GM12872 (cell line): ENCODE measurements around the gene SP6.

Experiments used
- TF ChIP-seq, protein P1 (sequence below): IDR thresholded peaks from 3 replicates; pipeline ENCODE4 v1.5.1; 2011; ENCODE audit warnings: low read depth, mild to moderate bottlenecking, low read length, moderate library complexity; ENCODE audit not compliant: insufficient read depth

Gene SP6

DNA sequence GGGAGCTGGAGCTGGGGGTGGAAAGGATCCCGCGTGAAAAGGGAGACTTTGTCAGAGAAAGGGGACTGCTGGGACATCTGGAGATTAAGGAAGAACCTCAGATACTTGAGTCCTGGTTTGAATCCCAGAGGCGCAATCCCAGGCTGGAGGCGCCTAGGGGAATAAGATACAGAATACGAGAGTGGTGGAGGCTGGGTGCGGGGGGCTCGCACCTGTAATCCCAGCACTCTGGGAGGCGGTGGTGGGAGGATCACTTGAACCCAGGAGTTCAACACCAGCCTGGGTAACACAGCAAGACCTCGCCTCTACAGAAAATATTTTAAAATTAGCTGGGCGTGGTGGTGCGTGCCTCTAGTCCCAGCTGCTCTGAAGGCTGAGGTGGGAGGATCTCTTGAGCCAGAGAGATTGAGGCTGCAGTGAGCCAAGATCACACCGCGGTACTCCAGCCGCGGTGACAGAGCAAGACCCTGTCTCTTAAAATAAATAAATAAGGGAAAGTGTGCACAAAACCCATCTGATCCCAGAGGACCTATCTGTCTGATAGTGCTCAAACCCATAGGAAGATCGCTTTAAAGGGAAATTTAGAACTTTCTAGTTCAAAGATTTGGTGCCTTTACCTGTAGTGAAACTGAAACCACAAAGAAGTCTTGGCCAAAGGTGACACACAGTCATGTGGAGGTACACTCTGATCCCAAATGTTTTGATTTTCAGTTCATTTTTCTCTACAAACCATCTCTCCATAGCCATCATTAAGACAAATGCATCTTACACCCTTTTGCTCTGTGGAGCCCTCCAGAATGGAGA, 9.3 kb downstream of the SP6 start:
- TF ChIP-seq, protein P1, sequence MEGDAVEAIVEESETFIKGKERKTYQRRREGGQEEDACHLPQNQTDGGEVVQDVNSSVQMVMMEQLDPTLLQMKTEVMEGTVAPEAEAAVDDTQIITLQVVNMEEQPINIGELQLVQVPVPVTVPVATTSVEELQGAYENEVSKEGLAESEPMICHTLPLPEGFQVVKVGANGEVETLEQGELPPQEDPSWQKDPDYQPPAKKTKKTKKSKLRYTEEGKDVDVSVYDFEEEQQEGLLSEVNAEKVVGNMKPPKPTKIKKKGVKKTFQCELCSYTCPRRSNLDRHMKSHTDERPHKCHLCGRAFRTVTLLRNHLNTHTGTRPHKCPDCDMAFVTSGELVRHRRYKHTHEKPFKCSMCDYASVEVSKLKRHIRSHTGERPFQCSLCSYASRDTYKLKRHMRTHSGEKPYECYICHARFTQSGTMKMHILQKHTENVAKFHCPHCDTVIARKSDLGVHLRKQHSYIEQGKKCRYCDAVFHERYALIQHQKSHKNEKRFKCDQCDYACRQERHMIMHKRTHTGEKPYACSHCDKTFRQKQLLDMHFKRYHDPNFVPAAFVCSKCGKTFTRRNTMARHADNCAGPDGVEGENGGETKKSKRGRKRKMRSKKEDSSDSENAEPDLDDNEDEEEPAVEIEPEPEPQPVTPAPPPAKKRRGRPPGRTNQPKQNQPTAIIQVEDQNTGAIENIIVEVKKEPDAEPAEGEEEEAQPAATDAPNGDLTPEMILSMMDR: no peak

DNA sequence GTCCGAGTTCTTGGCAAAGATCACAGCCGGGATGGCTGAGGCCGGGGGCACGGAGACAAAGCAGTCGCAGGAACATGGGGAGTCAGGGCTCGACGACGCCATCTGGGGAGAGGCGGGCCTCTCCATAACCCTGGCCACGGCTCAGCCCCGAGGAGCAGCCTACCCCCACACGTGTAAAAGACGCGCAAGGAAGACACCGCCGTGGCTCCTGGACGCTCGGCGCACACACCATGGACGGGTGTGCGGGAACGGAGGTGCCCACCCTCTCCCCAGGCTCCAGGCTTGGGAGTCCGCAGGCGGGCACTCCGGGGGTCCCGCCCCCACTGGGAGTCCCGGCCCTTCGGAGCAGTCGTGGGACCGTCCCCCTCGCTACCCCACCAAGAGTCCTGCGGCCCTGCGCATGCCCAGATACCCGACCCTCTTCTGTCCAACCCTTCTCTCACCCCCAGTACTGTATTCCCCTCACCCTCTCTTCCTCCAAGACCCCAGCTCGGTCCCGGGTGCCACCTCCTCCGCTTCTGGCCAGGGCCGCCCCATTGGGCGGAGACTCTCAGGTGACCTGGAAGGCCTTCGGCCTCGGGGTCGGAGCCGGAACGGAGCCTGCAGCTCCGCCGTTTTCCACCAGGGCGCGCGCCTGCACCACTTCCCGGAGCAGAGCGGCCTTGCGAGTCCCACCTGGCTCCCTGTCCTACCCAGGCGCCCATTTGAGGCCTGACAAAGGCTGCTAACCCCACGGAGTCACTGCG, 10.0 kb downstream of the SP6 start, which contains the start of gene SCRN2:
TSS of gene SCRN2 (minus strand) at position 532 of the 746 bp plus-strand sequence. CDS start at position 102, 430 bp downstream.
- TF ChIP-seq, protein P1: peak; percentile 96

DNA sequence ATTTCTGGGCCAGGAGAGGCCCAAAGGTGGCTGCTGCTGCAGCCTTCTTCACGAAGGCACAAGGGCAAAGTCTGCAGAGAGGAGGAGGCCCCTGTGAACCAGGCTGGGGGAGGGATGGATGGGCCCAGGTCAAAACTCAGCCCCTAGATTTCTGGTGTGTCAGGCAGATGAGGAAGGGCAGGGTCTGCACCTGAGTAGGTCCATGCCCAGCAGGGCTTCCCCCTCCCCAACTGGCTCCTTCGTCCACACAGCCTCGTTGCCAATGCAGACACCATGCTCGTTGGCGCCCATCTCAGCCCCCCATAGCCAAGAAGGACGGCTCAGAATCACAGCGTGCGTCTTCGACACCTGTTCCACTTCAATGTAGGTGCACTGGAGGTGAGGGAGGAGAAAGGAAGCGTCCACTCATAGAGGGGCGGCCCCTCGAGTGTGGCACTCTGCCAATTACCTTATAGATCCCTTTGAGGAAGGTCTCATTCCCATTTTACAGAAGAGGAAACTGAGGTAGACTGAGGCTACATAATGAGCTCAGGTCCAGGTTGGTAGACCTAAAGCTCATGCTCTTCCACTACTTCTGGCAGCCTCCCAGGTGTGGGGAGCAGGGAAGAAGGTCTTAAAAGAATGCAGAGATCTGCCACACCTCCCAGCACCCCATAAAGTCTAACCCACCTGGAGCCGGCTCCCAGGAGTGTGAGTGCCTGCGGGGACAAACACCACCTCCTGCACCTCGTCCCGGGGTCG, 10.8 kb downstream of the SP6 start:
- TF ChIP-seq, protein P1: no peak

DNA sequence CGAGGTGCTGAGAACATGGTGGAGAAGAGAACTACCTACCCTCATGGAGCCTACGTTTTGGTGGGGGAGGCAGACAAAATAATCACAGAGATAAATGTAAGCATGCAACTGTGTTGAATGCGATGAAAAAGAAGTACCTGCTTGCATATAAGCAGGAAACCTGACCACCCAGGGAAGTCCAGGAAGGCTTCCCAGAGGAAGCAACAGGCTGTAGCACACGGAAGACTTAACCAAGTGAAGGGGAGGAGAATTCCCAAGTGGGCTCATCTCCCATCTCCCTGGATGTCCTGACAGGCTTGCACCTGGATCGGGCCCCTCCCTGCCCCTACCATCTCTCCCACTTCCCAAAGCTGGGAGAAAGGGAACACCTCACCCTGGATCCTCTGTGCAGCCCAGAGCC, 11.9 kb downstream of the SP6 start:
- TF ChIP-seq, protein P1: no peak

DNA sequence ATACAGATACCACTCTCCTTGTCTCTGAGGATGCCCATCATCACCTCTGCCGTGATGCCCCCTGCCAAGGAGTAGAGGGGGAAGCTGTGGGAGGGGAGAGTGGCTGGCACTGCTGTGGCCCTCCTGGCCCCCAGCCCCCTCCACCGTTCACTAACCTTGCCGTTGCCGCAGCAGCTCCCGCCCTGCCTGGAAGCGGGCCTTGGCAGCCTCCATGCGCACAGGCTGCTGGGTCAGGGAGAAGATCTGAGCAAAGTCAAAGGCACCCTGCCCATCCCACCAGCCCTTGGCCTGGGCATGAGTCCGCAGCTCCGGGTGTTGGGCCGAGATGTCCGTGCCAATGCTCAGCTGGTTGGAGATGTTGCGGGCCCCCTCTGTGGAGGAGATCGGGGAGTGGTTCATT, 12.3 kb downstream of the SP6 start:
- TF ChIP-seq, protein P1: no peak

DNA sequence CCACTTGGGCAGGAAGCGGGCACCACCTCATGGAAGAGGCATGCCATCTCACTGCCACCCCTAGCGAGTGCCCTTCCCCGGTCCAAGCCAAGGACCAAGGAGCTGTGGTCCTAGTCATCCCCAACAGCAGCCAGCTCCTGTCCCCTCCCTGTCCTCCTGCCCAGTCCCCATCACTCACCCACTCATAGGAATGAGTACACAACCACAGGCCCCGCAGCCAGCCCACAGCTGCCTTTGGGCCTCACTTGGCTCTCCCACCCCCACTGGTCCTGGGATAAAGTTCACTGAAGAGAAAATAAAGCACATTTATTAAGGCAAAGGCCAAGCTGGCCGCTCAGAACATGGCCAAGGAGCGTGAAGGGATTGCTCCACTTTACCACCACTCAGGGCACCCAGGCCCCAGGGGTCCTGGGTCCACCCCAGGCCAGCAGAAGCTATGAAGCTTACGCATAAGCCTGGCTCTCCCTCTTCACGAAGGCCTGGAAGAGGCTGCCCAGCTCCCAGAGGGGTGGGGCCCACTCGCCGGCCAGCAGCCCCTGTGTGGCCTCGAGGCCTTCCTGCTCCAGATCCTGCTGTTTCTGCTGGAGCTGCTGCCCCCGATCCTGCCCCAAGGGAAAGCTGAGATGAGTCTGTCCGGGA, 13.4 kb downstream of the SP6 start:
- TF ChIP-seq, protein P1: no peak
